Measurements from ENCODE around the gene BROX. TPM values are rescaled to one million over a fixed set of nuclear protein-coding genes. Genes with fewer than 3 reads are reported as not detected.

The BROX gene
- polyA plus RNA-seq, 1 donor (not counting 4 experiments of a cell fraction or from before 2014, with no cell fraction given): 9.6 TPM

DNA sequence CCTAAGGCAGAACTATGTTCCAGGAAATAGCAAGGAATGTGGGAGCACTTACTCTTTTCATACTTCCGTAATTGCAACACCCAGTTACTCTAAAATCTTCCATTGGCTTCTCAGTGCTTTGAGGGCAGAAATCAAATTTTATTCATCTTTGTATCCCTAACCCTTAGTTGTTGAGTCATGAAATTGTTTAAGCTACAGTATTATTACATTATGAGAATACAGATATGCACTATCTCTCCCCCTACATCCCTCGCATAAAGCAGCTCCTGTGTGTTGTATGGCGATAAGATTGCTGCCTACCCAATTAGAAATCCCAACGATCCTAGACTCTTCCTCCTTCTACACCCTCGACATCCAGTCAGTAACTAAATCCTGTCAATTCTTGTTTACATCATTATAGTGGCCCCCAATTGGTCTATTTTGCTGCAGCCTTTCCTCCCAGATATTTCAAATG is 2.6 kb upstream of the BROX start:
- DNase-seq (ENCODE audit: low read depth, low spot score): no peak
- Histone ChIP-seq H3K4me1 (ENCODE audit: control insufficient read depth, extremely low read depth, insufficient read depth, low read length) (peaks cover 11% of the 10 kb centered on the region), H3K4me3 (ENCODE audit: control insufficient read depth in 2 of 3, extremely low read depth in 1 of 3, insufficient read depth in 2 of 3, low read depth in 1 of 3, low read length in 3 of 3) (no peak overlapping the region), H3K36me3 (ENCODE audit: control insufficient read depth in 2 of 2, extremely low read depth in 1 of 2, insufficient read depth in 2 of 2, low read length in 2 of 2) (no peaks in the 10 kb centered on the region), H3K9me1 (ENCODE audit: control insufficient read depth, extremely low read depth, insufficient read depth, low read length) (no peaks in the 10 kb centered on the region), H3K9ac (ENCODE audit: control insufficient read depth, extremely low read depth, insufficient read depth, low read length) (no peak overlapping the region), H3K9me3 (ENCODE audit: control insufficient read depth, low read depth, low read length) (no peaks in the 10 kb centered on the region), H3K79me2 (ENCODE audit: control insufficient read depth, insufficient read depth, low read length) (peaks cover 80% of the 10 kb centered on the region), H3K27ac (ENCODE audit: control insufficient read depth, insufficient read depth, low read length) (no peak overlapping the region), H2AFZ (ENCODE audit: control insufficient read depth, low read length) (no peak overlapping the region), H4K20me1 (ENCODE audit: control insufficient read depth, extremely low read depth, insufficient read depth, low read length) (no peaks in the 10 kb centered on the region), H3K27me3 (ENCODE audit: control insufficient read depth, extremely low read depth, insufficient read depth, low read length) (no peaks in the 10 kb centered on the region), H3K4me2 (ENCODE audit: control insufficient read depth, extremely low read depth, insufficient read depth, low read depth, low read length) (no peak overlapping the region)
- dilution Hi-C loops (cut with MboI; ENCODE audit: extremely low pct_ligation_motif_present, low sequenced_read_pairs): no loop called here
- FAIRE-seq: no peak
- no peak for TF ChIP-seq EZH2 (IDR thresholded peaks at IDR 0.05; ENCODE audit: low read length)
- TF ChIP-seq, protein P1, sequence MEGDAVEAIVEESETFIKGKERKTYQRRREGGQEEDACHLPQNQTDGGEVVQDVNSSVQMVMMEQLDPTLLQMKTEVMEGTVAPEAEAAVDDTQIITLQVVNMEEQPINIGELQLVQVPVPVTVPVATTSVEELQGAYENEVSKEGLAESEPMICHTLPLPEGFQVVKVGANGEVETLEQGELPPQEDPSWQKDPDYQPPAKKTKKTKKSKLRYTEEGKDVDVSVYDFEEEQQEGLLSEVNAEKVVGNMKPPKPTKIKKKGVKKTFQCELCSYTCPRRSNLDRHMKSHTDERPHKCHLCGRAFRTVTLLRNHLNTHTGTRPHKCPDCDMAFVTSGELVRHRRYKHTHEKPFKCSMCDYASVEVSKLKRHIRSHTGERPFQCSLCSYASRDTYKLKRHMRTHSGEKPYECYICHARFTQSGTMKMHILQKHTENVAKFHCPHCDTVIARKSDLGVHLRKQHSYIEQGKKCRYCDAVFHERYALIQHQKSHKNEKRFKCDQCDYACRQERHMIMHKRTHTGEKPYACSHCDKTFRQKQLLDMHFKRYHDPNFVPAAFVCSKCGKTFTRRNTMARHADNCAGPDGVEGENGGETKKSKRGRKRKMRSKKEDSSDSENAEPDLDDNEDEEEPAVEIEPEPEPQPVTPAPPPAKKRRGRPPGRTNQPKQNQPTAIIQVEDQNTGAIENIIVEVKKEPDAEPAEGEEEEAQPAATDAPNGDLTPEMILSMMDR (optimal IDR thresholded peaks at IDR 0.05 in 1 of 3, IDR thresholded peaks at IDR 0.05 in 1 of 3, conservative IDR thresholded peaks at IDR 0.05 in 1 of 3; ENCODE audit: extremely low read depth in 1 of 3, insufficient read depth in 2 of 3, low read length in 3 of 3): no peak

DNA sequence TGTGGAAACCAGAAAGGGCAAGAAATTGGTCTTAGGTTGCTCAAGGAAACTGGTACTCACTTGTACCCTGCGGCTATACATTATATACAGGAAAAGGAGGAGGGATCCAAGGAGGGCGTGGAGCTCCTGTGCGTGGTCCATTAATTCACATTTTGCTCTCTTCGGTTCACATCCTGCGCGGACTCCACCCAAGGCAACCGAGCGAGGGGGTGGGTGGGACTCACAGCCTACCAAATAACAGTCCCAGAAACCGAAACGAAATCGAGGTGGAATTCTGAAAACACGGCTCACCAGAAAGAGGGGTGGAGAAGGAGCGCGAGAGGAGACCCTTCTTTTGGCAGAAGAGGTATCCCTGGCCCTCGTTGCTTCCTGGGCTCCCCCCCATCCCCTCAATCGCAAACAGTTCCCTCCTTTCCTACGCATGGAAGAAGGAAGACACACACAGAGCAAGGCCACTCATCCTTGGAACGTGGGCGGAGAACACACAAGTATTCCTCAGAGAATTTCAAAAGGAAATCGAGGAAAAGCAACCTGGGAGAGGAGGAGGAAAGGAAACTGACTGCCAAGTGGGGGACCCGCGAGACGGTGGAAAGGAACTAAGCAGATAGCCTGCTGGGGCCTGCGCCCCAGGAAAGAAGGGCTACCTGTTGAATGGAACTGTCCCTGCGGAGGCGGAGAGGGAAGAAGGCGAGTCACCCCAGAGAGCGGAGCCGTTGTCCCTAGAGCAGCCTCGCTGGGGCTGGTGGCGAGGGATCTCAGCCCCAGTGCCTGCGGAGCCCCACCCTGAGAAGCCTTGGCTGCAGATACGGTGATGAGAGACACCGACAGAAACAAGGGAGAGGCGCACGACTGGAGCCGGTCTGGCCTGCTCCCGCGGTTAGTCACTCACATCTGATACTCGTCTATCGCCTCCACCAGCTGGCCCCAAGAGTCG is 778 bp upstream of the BROX start:
- Histone ChIP-seq H3K27me3 (ENCODE audit: control insufficient read depth, extremely low read depth, insufficient read depth, low read length) (no peaks in the 10 kb centered on the region), H3K9ac (ENCODE audit: control insufficient read depth, extremely low read depth, insufficient read depth, low read length) (peak overlapping the region; percentile 85), H2AFZ (ENCODE audit: control insufficient read depth, low read length) (peak overlapping the region; percentile 87), H4K20me1 (ENCODE audit: control insufficient read depth, extremely low read depth, insufficient read depth, low read length) (no peaks in the 10 kb centered on the region), H3K9me3 (ENCODE audit: control insufficient read depth, low read depth, low read length) (no peaks in the 10 kb centered on the region), H3K27ac (ENCODE audit: control insufficient read depth, insufficient read depth, low read length) (peak overlapping the region; percentile 86), H3K4me3 (ENCODE audit: control insufficient read depth in 2 of 3, extremely low read depth in 1 of 3, insufficient read depth in 2 of 3, low read depth in 1 of 3, low read length in 3 of 3) (peak overlapping the region; percentile 89 to 98 (median 90)), H3K4me1 (ENCODE audit: control insufficient read depth, extremely low read depth, insufficient read depth, low read length) (peaks cover 11% of the 10 kb centered on the region), H3K79me2 (ENCODE audit: control insufficient read depth, insufficient read depth, low read length) (peaks cover 65% of the 10 kb centered on the region), H3K36me3 (ENCODE audit: control insufficient read depth in 2 of 2, extremely low read depth in 1 of 2, insufficient read depth in 2 of 2, low read length in 2 of 2) (peaks cover 1 to 4% of the 10 kb centered on the region in 2 experiments), H3K9me1 (ENCODE audit: control insufficient read depth, extremely low read depth, insufficient read depth, low read length) (no peaks in the 10 kb centered on the region), H3K4me2 (ENCODE audit: control insufficient read depth, extremely low read depth, insufficient read depth, low read depth, low read length) (peak overlapping the region; percentile 78)
- TF ChIP-seq, protein P1 (optimal IDR thresholded peaks at IDR 0.05 in 1 of 3, IDR thresholded peaks at IDR 0.05 in 1 of 3, conservative IDR thresholded peaks at IDR 0.05 in 1 of 3; ENCODE audit: extremely low read depth in 1 of 3, insufficient read depth in 2 of 3, low read length in 3 of 3): no peak
- TF ChIP-seq EZH2 (IDR thresholded peaks at IDR 0.05; ENCODE audit: low read length): no peak
- FAIRE-seq (peak; percentile 82), DNase-seq (ENCODE audit: low read depth, low spot score) (no peak)
- dilution Hi-C loops (cut with MboI; ENCODE audit: extremely low pct_ligation_motif_present, low sequenced_read_pairs): no loop called here

All from keratinocyte (primary cell).